NB4 (cell line): Measurements from ENCODE around the gene SIN3B.
A peak's percentile ranks its signal among the peaks of the same experiment; 100 is the strongest.
"Not testable (repeated sequence)": the region's sequence is repeated elsewhere in the genome, so short reads cannot be mapped to it uniquely, and the experiment has no call there.

Source experiments
- DNase-seq: peaks from one replicate; pipeline ENCODE4 v3.0.0; 2010; ENCODE audit warnings: low read depth
- H3K4me3 ChIP-seq: one replicate; pipeline ENCODE4 v1.5.1; 2011; ENCODE audit warnings: mild to moderate bottlenecking, low read depth, low read length, moderate library complexity
- MYC ChIP-seq: IDR thresholded peaks from 2 replicates; pipeline ENCODE4 v1.6.1; 2011; ENCODE audit warnings: low read depth, low read length
- POLR2A ChIP-seq: IDR thresholded peaks from 2 replicates; pipeline ENCODE4 v1.6.1; 2011; ENCODE audit warnings: mild to moderate bottlenecking; ENCODE audit not compliant: insufficient read length; ENCODE audit errors: extremely low read depth
- TF ChIP-seq, protein P1 (sequence below): IDR thresholded peaks from one replicate; pipeline ENCODE4 v1.5.1; 2012; ENCODE audit warnings: low read depth, low read length
- TF ChIP-seq, protein P2 (sequence below): IDR thresholded peaks from 2 replicates; pipeline ENCODE4 v1.6.1; 2011; ENCODE audit warnings: low read depth, low read length

Gene SIN3B

DNA sequence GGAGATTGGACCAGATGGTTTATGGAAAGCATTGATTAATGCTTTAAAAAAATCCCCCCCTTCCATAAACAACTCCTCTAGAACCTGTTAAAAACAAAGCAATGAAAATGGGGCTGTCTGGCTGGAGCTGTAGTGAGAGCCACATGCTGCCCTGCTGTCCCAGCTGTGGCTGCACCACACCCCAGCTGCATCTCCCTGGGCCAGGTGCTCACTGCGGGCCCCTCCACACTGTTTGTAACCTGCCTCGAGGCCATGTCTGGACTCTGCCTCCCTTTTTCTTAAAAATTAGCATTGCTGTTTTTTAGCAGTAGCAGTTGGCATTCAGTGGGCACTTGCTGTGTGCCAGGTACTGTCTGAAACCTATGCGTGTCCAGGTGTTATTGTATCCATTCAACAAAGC lies 44.4 kb downstream of the SIN3B start:
- no peak overlapping the region for H3K4me3 ChIP-seq
- no peak for DNase-seq
- TF ChIP-seq MYC (no peak), POLR2A (no peak)
- TF ChIP-seq, protein P1, sequence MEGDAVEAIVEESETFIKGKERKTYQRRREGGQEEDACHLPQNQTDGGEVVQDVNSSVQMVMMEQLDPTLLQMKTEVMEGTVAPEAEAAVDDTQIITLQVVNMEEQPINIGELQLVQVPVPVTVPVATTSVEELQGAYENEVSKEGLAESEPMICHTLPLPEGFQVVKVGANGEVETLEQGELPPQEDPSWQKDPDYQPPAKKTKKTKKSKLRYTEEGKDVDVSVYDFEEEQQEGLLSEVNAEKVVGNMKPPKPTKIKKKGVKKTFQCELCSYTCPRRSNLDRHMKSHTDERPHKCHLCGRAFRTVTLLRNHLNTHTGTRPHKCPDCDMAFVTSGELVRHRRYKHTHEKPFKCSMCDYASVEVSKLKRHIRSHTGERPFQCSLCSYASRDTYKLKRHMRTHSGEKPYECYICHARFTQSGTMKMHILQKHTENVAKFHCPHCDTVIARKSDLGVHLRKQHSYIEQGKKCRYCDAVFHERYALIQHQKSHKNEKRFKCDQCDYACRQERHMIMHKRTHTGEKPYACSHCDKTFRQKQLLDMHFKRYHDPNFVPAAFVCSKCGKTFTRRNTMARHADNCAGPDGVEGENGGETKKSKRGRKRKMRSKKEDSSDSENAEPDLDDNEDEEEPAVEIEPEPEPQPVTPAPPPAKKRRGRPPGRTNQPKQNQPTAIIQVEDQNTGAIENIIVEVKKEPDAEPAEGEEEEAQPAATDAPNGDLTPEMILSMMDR, result no peak
- TF ChIP-seq, protein P2, sequence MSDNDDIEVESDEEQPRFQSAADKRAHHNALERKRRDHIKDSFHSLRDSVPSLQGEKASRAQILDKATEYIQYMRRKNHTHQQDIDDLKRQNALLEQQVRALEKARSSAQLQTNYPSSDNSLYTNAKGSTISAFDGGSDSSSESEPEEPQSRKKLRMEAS, result no peak

DNA sequence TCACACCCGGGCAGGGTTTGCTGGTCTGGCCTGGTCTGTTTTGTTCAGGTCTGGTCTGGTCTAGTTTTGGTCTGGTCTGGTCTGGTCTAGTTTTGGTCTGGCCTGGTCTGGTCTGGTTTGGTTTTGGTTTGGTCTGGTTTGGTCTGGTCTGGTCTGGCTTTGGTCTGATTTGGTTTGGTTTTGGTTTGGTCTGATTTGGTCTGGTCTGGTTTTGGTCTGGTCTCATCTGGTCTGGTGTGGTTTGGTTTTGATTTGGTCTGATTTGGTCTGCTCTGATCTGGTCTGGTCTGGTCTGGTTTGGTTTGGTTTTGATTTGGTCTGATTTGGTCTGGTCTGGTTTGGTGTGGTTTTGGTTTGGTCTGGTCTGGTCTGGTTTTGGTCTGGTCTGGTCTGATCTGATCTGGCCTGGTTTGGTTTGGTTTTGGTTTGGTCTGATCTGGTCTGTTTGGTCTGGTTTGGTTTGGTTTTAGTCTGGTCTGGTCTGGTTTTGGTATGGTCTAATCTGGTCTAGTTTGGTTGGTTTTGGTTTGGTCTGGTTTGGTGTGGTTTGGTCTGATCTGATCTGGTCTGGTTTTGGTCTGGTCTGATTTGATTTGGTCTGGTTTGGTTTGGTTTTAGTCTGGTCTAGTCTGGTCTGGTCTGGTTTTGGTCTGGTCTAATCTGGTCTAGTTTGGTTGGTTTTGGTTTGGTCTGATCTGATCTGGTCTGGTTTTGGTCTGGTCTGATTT lies 45.2 kb downstream of the SIN3B start:
- DNase-seq, result no peak

DNA sequence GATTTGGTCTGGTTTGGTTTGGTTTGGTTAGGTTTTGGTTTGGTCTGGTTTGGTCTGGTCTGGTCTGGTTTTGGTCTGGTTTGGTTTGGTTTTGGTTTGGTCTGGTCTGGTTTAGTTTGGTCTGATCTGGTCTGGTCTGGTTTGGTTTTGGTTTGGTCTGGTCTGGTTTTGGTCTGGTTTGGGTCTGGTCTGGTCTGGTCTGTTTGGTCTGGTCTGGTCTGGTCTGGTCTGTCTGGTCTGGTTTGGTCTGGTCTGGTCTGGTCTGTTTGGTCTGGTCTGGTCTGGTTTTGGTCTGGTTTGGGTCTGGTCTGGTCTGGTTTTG lies 45.7 kb downstream of the SIN3B start:
- DNase-seq, result not testable (repeated sequence)

More for the DNA sequence above, 45.2 kb downstream of the SIN3B start:
- no peak overlapping the region for H3K4me3 ChIP-seq
- TF ChIP-seq POLR2A (no peak), MYC (no peak)
- TF ChIP-seq, protein P2, result no peak
- TF ChIP-seq, protein P1, result no peak

DNA sequence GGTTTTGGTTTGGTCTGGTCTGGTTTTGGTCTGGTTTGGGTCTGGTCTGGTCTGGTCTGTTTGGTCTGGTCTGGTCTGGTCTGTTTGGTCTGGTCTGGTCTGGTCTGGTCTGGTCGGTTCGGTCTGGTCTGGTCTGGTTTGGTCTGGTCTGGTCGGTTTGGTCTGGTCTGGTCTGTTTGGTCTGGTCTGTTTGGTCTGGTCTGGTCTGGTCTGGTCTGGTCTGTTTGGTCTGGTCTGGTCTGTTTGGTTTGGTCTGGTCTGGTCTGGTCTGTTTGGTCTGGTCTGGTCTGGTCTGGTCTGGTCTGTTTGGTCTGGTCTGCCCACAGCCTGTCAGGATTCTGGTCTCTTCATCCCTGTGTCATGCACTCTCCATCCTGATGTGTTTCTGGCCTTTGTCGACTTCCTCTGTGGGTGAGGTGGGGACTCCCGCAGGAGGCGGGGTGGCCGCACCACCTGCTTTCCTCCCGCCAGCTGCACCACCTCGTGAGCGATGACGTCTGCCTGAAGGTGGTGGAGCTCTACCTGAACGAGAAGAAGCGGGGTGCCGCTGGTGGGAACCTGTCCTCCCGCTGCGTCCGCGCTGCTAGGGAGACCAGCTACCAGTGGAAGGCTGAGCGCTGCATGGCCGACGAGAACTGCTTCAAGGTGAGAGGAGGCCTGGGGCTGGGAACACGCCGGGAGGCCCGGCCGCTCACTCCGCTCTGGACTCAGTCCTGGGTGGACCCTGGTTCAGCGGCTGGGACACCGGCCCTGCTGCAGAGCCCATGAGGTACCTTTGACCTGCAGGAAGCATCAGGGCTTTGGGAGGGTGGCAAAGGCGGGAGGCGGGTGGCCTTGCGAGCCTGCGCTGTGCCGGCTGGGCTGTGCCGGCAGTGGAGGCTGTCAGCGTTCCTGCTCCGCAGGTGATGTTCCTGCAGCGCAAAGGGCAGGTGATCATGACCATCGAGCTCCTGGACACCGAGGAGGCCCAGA lies 46.7 kb downstream of the SIN3B start:
- H3K4me3 ChIP-seq, result no peak overlapping the region
- DNase-seq, result no peak
- TF ChIP-seq POLR2A (no peak), MYC (no peak)
- TF ChIP-seq, protein P1, result no peak
- TF ChIP-seq, protein P2, result no peak

More for the DNA sequence above, 45.7 kb downstream of the SIN3B start:
- not testable (repeated sequence) for H3K4me3 ChIP-seq

DNA sequence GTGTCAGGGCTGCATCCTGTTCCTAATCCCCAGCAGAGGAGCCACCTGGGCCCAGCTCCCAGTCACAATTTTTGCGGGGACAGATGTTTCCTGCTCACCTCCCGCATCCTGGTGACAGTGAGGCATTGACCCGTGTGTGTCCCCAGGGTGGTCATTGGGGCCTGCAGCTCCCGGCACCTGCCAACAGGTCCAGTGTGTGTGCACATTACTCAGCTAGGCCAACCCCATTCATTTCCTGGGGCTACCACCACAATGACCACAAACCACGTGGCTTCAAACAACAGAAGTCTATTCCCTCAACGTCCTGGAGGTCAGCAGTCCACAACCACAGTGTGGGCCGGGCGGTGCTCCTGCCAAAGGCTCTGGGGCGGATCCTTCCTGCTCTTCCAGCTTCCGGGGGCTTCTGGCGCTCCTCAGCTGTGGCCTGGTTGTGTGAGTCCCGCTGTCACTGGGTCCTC lies 47.7 kb downstream of the SIN3B start:
- DNase-seq, result peak; percentile 69
- TF ChIP-seq POLR2A, result no peak
- TF ChIP-seq, protein P2, result peak; percentile 87
- no peak overlapping the region for H3K4me3 ChIP-seq

DNA sequence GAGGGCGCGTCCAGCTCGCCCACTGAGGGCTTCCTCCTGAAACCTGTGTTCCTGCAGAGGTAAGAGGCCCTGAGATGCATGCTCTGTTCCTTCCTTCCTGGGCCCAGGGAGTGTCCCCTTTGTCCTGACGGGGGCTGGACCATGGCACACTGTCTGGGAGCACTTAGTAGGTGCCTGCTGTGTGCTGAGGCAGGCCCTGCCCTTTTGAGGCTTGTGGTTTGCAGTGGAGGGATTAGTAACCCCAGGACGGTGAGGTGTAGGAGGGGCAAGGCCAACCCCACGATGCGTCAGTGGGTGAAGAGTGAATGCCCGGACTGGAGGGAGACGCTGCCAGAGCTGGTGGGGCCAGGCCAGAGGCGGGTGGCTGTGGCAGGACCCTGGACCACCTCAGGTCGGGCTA lies 48.4 kb downstream of the SIN3B start:
- TF ChIP-seq MYC (no peak), POLR2A (no peak)
- TF ChIP-seq, protein P1, result no peak
- TF ChIP-seq, protein P2, result no peak
- no peak for DNase-seq
- no peak overlapping the region for H3K4me3 ChIP-seq
